HG03066 (cell line): ENCODE measurements around the gene GTF2F2.

Experiments
- ATAC-seq: cut with Tn5 transposase; IDR thresholded peaks from one replicate; pipeline ENCODE4 v1.9.1; 2021; ENCODE audit warnings: low read depth; ENCODE audit not compliant: unreplicated experiment

Gene GTF2F2

DNA sequence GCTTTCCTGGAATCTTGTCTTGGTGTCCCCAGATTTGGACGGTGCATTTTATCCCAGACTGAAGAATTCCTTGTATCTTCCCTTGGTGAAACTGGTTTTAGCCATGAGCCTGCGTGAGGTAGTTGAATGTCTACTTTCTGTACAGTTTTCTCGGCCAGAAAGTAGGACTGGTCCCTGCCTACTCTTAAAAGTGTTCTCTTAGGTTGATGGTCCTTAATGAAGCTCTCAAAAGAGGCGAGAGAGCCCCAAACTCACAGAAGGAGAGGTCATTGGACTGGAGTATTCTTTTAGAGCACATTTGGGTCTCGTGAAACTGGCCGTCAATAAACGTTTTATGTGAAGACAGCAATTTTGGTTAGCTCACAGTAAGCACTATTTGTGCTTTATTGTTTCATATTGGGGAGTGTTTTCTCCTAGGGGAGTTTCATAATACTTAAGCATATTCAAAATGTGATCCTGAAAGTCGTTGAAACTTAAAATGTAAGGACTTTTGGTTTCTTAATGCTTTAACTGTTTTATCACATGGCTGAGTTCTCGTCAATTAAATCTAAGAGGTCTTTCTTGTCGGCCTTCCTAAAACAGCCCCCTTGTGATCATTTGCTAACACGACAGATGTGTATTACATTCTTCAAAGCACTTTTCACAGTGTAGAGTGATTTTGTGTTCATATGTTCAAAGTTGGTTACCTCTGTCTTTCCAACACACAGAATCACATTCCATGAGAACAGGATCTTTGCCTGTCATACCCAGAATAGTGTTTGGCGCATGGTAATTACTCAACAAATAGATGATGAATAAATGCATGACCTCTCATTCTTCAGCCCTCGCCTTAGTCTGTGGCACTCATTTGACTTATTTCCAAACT is 889 bp downstream of the GTF2F2 start:
- ATAC-seq, result no peak

DNA sequence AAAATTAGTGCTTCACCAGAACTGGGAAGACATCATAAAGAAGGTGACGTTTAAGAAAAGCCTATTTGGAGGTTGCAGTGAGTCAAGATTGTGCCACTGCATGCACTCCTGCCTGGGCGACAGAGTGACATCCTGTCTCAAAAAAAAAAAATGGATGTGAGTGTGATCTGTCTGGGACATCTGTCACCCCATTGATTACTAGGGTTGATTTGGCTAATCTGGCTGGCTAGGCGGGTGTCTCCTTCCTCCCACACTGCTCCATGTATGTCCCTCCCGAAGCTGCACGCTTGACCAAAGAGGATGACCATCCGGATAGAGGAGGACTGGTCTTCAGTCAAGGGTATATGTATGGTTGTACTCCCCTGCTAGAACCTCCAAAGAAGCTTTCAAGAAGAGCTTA is 2.6 kb downstream of the GTF2F2 start:
- no peak for ATAC-seq

DNA sequence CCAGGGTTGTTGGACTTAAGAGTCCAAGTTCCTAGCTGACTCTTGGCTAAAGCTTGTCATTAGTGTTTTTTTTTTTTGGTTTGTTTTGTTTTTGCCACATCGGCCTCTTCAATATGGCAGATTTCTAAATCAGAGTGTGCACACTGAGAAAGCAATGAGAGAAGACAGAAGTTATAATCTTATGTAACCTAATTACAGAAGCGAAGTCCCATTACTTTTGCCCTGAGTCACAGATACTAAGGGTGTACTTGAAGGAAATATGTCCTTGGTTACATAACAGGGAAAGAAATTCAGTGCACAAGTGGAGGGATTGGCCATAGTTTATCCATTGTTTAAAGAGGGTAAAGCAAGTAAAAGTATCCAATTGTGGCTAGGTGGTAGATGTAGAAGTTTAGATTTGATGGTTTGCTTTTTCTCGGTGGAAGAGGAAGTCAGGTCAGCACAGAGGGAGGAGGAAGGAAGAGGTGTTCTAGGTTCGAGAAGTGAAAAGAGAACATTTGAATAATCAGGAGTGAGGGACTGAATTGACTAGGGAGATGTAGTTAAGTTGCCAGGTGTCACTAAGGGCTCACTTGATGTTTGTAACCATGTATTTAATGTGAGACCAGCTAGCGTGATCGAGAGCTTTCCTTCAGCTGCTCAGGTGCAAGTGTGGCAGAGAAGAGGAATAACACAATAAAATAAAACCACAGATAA is 12.2 kb downstream of the GTF2F2 start:
- peak; percentile 81 for ATAC-seq

DNA sequence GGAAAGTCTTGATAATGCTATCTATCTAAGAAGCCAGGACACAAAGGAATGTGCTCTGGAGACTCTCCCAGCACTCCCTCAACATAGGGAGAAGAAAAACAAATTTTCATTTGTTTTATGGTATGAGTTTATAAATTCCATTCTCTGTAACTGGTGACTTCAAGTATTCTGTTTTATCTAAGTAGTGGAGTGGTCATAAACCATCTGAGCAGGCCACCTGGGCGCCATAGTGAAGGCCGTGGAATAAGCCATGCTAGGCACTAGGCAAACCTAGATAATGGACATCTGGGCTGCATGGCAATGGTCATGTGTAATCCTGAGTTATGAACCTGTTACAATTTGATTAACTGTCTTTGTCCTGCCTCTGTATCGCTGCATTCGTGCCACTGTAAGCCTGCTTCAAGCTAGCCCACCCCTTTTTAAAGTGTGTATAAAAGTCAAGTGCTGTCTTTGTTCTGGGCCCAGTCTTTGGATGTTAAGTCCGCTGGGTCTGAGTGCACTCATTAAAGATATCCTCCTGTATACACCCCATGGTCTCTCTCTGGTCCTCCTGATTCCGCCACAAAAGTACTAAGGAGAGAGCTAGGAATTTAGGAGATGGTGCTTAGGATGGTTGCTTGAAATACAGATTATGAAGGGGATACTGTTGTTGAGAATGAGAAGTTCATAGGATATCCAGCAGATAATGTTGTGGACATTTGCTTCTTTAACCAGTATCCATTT is 13.2 kb downstream of the GTF2F2 start:
- no peak for ATAC-seq

DNA sequence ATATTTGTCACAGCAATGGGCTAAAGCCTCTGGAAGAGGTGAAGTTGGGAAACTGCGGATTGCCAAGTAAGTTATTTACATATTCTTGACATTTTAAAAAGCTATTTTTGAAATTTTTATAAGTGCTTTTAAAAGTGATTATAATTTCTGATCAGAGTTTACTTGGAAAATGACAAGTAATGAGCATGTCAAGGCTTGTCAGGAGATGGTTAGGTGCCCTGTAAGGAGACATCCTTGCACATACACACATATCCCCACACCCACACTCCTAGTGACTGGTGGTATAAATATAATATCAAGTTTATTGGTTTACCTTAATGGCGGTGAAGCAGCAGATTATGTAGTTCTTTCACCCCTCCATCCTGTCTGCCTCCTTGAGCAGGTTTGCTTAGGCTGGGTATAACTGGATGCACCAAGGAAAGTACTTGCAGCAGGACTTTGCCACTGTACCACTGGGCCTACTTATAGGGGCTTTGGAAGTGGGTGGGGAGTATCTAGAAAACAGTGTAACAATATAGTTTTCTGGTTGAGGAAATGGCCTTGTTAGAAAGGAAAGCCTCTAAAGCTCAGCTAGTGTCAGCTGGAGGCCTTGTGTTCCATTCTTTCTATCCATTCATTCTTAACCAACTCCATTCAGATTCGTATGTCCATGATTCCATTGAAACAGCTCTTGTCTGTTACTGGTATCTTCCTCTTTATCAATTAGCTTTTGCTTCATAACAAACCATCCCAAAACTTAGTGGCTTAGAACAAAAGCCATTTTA is 16.6 kb downstream of the GTF2F2 start:
- no peak for ATAC-seq

DNA sequence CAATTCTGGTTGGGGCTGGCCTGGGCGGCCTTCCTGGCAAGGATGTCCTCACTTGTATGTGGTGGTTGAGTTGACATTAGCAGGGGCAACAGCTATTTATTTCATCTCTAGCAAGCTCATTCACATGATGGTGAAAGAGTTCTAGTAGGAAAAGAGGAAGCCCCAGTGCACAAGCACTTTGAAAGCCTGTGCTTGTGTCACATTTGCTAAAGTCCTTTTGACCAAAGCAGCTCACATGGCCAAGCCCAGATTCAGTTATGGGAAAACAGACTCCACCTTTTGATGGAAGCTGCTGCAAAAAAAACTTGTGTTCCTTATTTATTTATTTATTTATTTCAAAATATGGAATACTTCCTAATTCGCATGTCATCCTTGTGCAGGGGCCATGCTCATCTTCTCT is 17.2 kb downstream of the GTF2F2 start:
- ATAC-seq, result no peak

DNA sequence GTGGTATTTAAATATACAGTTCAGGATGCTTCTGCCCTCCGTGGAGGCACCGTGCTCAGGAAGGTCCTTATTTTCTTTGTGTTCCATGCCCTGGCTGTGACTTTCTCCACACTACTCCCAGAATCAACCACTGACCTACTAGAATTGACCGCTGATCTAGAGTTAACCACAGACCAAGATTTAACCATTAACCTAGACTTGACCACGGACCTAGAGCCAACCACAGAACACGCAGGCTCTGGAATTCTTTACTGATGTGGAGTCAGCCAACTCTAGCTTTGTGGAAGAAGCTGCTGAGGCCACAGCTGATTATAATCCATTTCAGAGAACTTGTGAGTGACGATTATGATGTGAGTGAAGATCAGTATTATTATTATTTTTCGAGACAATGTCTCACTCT is 18.0 kb downstream of the GTF2F2 start:
- no peak for ATAC-seq

DNA sequence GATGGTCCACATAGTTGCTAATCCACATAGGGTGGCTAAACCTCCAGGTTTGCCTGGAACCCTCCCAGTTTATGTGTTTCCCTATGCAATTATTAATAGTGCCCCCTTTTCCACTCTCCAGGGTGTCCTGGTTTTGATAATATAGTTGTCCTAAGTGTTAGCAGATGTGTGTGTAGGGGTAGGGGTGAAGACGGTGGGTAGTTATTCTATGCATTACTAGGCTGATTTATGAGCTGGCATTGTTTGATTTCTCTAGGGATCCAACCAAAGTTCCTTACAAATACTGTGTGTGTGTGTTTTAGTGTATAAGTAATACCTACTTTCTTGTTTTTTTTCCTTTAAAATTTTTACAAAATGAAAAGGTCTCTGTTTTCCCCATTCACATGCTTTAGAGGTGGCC is 21.1 kb downstream of the GTF2F2 start:
- no peak for ATAC-seq

DNA sequence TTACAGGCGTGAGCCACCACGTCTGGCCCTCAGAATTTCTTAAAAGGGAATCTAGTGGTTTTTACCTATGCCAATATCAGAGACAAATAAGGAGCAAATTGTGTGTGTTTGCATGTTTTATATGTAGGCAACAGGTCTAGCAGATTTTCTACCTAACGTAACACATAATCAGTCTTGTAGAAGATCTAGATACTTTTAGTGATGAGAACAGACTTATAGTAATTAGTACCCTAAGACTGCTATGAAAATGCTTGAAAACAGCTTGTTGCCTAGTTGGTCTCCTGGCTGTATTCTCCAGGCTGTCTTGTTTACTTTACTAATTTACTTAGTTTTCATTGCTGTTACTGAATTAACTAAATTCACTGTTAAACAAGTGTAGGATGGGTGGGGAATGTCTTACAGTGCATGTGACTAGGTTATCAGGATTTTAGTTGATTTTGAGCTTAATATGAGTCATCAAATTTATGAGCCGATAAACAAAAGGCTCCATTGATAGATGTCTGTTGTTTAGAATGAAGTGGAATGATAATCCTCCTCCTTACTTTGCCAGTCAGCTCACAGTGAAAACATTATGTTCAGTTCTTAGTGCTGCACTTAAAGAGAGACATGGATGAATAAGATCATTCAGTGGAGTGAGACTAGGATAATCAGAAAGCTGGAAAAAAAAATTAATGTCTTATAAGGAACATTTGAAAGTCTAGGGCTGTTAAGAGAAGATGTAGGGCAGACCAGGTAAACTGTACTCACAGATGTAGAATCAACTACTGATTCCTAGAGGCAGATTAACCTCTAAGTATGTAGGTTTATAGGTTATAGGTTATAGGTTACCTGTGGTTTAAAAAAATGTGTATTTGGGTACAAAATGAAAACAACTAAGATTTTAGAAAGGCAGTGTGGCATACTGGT is 22.4 kb downstream of the GTF2F2 start:
- ATAC-seq, result no peak

DNA sequence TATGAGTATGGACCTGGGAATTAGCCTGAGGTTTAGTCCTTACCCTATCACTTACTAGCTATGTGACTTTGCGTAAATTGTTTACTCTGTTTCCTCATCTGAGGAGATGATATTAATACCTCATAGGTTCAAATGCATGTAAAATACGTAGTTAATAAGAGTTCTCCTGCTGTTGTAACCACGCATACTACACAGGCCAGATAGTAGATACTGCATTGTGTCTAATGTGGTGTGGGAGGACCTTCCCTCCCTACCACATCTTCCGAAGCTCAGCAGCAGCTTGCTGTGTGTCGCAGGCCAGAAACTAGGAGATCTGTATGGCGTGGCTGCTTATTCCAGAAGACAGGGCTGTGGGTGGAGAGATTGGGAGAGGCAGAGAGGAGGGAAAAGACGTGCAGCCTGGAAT is 23.0 kb downstream of the GTF2F2 start:
- no peak for ATAC-seq

DNA sequence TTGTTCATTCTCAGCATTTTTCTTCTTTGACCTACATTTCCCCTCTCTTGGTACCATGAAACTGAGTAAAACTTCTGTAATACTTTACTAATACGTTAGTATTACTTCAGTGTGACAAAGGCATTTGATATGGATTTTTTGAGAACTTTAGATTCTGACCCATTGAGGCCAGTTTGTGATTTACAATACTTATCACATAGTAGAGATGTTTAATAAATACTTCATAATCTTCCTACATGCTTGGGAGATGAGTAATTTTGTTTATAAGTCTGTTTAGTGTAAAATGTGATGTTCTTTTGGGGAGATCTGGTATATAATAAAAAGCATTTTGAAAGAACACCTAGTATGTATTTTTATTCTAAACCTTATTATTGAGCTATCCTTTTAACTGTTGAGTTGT is 29.7 kb downstream of the GTF2F2 start:
- ATAC-seq, result no peak

DNA sequence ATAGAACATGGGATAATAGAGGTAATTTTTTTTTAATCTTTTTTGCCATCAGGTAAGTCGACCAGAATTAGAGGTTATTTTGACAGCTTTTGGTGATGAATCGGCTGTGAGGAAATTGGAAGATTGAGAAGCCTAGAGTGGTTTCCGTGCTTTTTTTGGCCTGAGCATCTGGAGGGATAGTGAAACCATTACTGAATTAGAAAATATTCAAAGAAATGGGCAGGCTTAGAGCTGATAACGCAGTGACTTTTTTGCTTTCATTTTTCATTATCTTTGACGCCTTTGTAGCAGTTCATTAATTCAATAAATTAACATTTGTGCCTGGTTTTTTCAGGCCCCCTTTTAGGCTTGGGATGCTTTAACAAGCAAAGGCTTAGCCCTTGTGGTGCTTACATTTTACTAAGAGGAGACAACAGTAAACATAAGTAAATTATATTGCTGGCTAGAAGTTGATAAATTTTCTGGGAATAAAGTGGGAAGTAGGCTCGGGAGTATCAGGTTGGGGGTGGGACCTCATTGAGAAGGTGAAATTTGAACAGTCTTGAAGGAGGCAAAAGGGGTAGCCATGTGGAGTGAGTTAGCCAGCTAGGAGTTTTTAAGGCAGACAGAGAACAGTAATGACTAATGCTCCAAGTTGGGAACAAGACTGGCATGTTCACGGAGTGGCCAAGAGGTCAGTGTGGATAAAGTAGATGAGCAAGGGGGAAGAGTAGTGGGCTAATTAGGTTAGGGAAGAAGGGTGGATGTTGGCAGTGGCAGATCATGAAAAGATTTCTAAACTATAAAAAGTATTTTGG is 36.5 kb downstream of the GTF2F2 start:
- ATAC-seq, result no peak

DNA sequence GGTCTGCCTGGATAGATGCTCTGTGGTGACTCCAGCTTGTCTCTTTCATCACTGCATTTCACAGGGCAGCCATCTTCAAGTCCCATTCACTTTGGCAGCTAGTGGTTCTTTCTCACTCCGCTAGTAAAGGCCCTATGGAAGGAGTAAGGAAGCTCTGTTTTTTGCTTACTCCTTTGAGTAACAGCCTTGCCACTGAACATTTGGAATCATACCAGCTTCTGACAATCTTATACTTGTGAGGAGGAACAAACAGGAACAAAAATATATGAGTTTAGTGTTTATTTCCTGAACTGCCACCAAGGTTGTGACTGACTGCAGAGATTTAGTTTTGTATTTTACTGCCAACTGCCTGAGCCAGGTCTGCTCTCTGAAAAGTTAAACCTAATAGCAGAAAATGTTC is 41.9 kb downstream of the GTF2F2 start:
- ATAC-seq, result no peak

DNA sequence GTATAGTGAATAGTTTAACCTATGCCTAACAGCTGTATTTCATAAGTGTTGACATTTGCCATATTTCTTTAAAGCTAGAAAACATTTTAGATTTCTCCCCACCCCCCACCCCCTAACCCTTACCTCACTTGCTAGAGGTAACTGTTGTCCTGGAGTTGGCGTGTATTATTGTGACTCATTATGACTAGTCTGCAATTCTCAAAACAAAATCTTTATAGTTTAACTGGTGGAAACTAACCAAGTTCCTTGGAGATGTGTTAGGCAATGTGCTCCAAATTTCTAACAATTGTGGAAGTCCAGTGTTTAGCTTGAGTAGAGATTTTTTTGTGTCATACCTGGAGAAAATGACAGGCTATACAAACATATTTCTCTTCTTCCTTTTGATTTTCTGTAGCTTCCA is 42.5 kb downstream of the GTF2F2 start:
- ATAC-seq, result no peak

DNA sequence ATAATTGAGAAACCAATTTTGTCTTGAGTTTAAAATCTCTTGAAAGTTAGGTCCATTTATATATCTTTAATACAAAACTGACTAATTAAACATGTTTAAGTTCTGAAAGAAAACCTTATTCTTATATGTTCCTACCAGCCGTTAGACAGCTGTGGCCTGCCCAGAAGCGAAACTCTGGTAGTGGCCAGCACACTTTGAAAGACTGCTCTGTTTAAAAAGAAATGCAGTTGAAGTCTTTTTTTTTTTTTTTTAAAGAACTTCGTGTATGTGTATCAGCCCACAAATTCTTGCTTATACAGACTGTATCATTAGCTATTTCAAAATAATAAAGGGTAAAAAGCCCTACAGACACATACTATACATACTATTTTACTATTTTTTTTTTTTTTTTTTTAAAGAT is 46.5 kb downstream of the GTF2F2 start:
- ATAC-seq, result no peak

DNA sequence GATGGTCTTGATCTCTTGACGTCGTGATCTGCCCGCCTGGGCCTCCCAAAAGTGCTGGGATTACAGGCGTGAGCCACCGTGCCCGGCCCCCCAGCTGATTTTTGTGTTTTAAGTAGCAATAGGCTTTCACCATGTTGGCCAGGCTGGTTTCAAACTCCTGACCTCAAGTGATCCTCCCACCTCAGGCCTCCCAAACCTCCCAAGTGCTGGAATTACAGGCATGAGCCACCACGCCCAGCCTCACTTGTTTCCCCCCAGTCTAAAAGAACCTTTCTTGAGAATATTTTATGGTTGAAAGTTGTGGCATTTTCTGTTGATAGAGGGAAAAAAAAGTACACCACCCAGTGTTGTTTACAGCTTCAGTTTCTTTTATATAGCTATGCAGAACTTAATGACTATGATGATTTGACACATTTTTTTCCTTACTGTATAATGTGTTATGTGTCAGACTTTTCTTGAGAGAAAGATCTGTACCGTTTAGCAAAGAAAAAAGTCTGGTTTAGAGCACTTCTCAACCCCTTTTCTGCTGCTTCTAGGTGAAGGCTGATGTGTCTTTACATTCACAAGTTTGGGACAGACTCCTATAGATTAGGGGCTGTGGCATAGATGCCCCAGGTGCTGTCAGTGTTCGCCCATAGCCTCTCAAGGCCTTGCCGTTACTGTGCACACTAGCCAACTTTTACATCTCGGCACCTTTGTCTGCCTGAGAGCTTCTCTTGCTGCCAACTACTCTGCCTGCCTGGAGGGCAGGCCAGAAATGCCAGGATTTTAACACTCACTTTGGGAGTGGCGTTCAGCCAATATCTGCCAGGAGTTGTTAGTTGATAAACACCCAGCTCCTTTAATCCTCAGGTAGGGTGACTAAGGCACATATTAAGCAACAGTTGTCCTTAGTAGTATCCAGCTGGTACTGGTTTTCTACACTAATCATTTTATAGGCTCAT is 47.6 kb downstream of the GTF2F2 start:
- ATAC-seq, result no peak

DNA sequence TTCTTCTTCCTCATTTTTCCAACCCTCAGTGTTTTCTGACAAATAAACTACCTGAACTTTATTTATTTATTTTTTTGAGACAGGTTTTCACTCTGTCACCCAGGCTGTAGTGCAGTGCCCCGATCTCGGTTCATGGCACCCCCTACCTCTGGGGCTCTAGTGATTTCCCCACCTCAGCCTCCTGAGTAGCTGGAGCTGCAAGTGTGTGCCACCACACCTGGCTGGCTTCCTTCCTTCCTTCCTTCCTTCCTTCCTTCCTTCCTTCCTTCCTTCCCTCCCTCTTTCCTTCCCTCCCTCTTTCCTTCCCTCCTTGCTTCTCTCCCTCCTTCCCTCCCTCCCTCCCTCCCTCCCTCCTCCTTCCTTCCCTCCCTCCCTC is 48.2 kb downstream of the GTF2F2 start:
- ATAC-seq, result no peak

DNA sequence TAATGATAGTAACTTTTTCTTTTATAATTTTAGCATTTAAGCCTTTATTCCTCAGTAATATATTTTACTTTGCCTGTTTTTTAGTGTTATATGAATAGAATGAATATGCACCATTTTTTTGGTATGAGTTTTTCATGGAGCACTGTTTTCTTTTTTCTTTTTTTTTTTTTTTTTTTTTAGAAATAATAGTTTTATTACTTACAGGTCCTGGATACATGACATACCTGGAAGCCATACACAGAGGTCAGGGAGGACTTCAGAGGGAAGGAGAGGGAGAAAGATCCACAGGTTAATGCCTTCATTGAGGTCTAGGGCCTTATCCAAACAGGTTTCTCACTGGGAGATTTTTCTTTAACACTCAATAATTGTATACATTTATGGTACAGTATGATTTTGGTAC is 54.2 kb downstream of the GTF2F2 start:
- ATAC-seq, result no peak
